Gastrocnemius medialis (tissue), 4 donors: Measurements from ENCODE around the gene SIRPA. TPM values are rescaled to one million over a fixed set of nuclear protein-coding genes. Genes with fewer than 3 reads are reported as not detected.

Source experiments
- ATAC-seq, 2 donors: fragments of 150-250 bp; one replicate each; pipeline ENCODE4 v1.9.1; 2016
- DNase-seq, 2 donors: peaks; one replicate each; pipeline ENCODE4 v3.0.0-alpha.2; 2019
- H3K27ac ChIP-seq, 4 donors: fragments of 200-600 bp; sonication (generic); 1 replicate in 1 of 4; 2 replicates in 3 of 4; pipeline ENCODE4 v1.5.1; 2016 to 2018; ENCODE audit warnings: mild to moderate bottlenecking in 2 of 4, moderate library complexity in 1 of 4
- H3K27me3 ChIP-seq, 3 donors: fragments of 200-600 bp; sonication (generic) in 2 of 3; 1 replicate in 1 of 3; 2 replicates in 2 of 3; pipeline versions ENCODE4 v1.5.1 to v1.6.0; 2016 to 2019; ENCODE audit warnings: mild to moderate bottlenecking in 1 of 3, moderate library complexity in 1 of 3
- H3K36me3 ChIP-seq, 2 donors: fragments of 200-600 bp; sonication (generic) in 1 of 2; one replicate each; pipeline ENCODE4 v1.5.1; 2017 to 2018
- H3K4me1 ChIP-seq, 2 donors: fragments of 200-600 bp; sonication (generic) in 1 of 2; one replicate each; pipeline ENCODE4 v1.5.1; 2016 to 2017; ENCODE audit warnings: mild to moderate bottlenecking in 2 of 2
- H3K4me3 ChIP-seq, 4 donors: fragments of 200-600 bp; sonication (generic) in 3 of 4; 1 replicate in 1 of 4; 2 replicates in 3 of 4; pipeline ENCODE4 v1.5.1; 2016 to 2019; ENCODE audit warnings: mild to moderate bottlenecking in 2 of 4
- H3K9me3 ChIP-seq, 3 donors: fragments of 200-600 bp; sonication (generic) in 2 of 3; 1 replicate in 1 of 3; 2 replicates in 2 of 3; pipeline ENCODE4 v1.5.1; 2016 to 2019
- POLR2A ChIP-seq, 2 donors: fragments of 450-650 bp; IDR thresholded peaks; one replicate each; pipeline ENCODE4 v1.6.1; 2017; ENCODE audit warnings: antibody characterized with exemption in 2 of 2, mild to moderate bottlenecking in 2 of 2, moderate library complexity in 2 of 2
- in situ Hi-C, 4 donors: fragments of 200-750 bp; cut with MboI; loops; one replicate each; pipeline versions ENCODE4 v1.15.0 to v1.8.0; 2017; ENCODE audit warnings: low sequenced_read_pairs in 4 of 4
- intact Hi-C: fragments of 100-400 bp; cut with DNase I; formaldehyde crosslinking; loops from one replicate; pipeline ENCODE4 v1.15.1; 2023; ENCODE audit warnings: low total_unique reads
- total RNA-seq, 4 donors: library from RNA; depleted of rRNA; stranded (reverse); fragments of >200 nt; gene quantifications; one replicate each; pipeline versions ENCODE4 v1.1.0 to v1.2.3, GENCODE V29; 2016
- TF ChIP-seq, protein P1 (sequence below), 5 experiments: fragments of 450-650 bp in 3 of 5; fragments of 200-600 bp in 2 of 5; sonication (generic) in 2 of 5; IDR thresholded peaks in 4 of 5; conservative IDR thresholded peaks in 1 of 5; 1 replicate in 4 of 5; 2 replicates in 1 of 5; pipeline ENCODE4 v1.5.1; 2016 to 2019; ENCODE audit warnings: antibody characterized with exemption in 5 of 5, mild to moderate bottlenecking in 3 of 5, moderate library complexity in 3 of 5

SIRPA gene
- total RNA-seq, 4 donors from 2014 or later, result 14.6 to 62.0 (median 20.6) TPM

GRCh38 chr20:1928782-1929181 is 33.6 kb downstream of the SIRPA start:
- no peak for DNase-seq
- H3K36me3 ChIP-seq, result no peaks in the 10 kb centered on the region

GRCh38 chr20:1929460-1929859 is 34.3 kb downstream of the SIRPA start:
- no peaks in the 10 kb centered on the region for H3K9me3 ChIP-seq
- no peak overlapping the region for H3K27ac ChIP-seq
- H3K36me3 ChIP-seq, result no peaks in the 10 kb centered on the region
- no peak overlapping the region for H3K4me3 ChIP-seq
- H3K27me3 ChIP-seq, result no peaks in the 10 kb centered on the region
- intact Hi-C loops, result no loop called here
- no peak for DNase-seq
- TF ChIP-seq, protein P1, sequence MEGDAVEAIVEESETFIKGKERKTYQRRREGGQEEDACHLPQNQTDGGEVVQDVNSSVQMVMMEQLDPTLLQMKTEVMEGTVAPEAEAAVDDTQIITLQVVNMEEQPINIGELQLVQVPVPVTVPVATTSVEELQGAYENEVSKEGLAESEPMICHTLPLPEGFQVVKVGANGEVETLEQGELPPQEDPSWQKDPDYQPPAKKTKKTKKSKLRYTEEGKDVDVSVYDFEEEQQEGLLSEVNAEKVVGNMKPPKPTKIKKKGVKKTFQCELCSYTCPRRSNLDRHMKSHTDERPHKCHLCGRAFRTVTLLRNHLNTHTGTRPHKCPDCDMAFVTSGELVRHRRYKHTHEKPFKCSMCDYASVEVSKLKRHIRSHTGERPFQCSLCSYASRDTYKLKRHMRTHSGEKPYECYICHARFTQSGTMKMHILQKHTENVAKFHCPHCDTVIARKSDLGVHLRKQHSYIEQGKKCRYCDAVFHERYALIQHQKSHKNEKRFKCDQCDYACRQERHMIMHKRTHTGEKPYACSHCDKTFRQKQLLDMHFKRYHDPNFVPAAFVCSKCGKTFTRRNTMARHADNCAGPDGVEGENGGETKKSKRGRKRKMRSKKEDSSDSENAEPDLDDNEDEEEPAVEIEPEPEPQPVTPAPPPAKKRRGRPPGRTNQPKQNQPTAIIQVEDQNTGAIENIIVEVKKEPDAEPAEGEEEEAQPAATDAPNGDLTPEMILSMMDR (IDR thresholded peaks at IDR 0.05 in 4 of 5, conservative IDR thresholded peaks at IDR 0.05 in 1 of 5), result no peak
- no peak for TF ChIP-seq POLR2A (IDR thresholded peaks at IDR 0.05)
- ATAC-seq, result no peak
- H3K4me1 ChIP-seq, result peaks cover 0 to 10% of the 10 kb centered on the region in 2 donors
- in situ Hi-C loops, result loop anchor here in 1 of 4 donors (25.0 kb wide), 1 partner anchor 117 kb away; no protein-coding TSS in a partner anchor

More at GRCh38 chr20:1928782-1929181, 33.6 kb downstream of the SIRPA start:
- ATAC-seq, result peak in 1 of 2 donors; percentile 78
- intact Hi-C loops, result no loop called here
- in situ Hi-C loops, result loop anchor here in 1 of 4 donors (25.0 kb wide), 1 partner anchor 116 kb away; no protein-coding TSS in a partner anchor
- no peak overlapping the region for H3K27ac ChIP-seq
- no peak for TF ChIP-seq POLR2A (IDR thresholded peaks at IDR 0.05)
- TF ChIP-seq, protein P1 (IDR thresholded peaks at IDR 0.05 in 4 of 5, conservative IDR thresholded peaks at IDR 0.05 in 1 of 5), result no peak
- no peak overlapping the region for H3K4me3 ChIP-seq
- no peaks in the 10 kb centered on the region for H3K27me3 ChIP-seq
- H3K4me1 ChIP-seq, result peaks cover 0 to 10% of the 10 kb centered on the region in 2 donors
- no peaks in the 10 kb centered on the region for H3K9me3 ChIP-seq

DNA sequence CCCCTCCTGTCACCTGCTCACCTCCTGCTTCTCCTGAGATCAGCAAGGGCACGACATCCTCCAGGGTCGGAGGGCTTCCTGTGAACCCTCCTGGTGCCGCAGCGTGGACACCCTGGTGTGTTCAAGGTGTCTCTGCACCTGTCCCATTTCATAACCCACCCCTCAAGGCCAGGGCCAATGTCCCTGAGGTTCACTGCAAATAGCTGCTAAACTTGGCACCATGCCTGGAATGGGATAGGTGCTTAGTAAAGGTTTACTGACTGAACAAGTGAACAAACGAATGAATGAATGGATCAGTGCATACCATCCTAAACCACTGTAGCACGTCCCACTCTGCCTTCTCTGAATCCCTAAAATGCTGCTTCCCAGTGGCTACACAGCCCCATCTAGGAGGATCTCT is 35.0 kb downstream of the SIRPA start:
- no peaks in the 10 kb centered on the region for H3K36me3 ChIP-seq
- H3K9me3 ChIP-seq, result no peaks in the 10 kb centered on the region
- H3K4me1 ChIP-seq, result peaks cover 0 to 14% of the 10 kb centered on the region in 2 donors
- no peak for ATAC-seq
- no peak for DNase-seq
- TF ChIP-seq, protein P1 (IDR thresholded peaks at IDR 0.05 in 4 of 5, conservative IDR thresholded peaks at IDR 0.05 in 1 of 5), result no peak
- no peak for TF ChIP-seq POLR2A (IDR thresholded peaks at IDR 0.05)
- no peaks in the 10 kb centered on the region for H3K27me3 ChIP-seq
- intact Hi-C loops, result no loop called here
- H3K27ac ChIP-seq, result no peak overlapping the region
- no peak overlapping the region for H3K4me3 ChIP-seq
- in situ Hi-C loops, result loop anchor here in 1 of 4 donors (25.0 kb wide), 1 partner anchor 118 kb away; no protein-coding TSS in a partner anchor

DNA sequence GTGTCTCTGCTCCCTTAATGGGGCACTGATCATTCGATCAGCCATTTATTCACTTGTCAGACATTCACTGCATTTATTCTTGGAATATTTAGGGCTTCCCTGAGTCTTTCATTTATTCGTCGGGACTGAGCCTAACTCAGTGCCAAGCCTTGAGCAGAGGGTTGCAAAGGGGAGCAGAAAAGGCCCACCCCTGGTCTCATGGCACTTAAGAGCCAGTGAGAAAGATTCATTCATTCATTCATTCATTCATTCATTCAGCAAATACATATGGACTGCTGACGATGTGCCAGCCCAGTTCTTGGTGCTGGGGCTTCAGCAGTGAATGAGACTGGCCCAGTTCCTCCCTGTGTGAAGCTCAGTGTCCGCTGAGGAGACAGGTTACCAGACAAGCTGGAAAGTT is 36.6 kb downstream of the SIRPA start:
- Histone ChIP-seq H3K9me3 (no peaks in the 10 kb centered on the region), H3K36me3 (no peaks in the 10 kb centered on the region), H3K27me3 (no peaks in the 10 kb centered on the region), H3K27ac (no peak overlapping the region), H3K4me3 (no peak overlapping the region), H3K4me1 (peaks cover 0 to 26% of the 10 kb centered on the region in 2 donors)
- intact Hi-C loops (no loop called here), in situ Hi-C loops (loop anchor here in 1 of 4 donors (25.0 kb wide), 1 partner anchor 120 kb away; no protein-coding TSS in a partner anchor)
- TF ChIP-seq, protein P1 (IDR thresholded peaks at IDR 0.05 in 4 of 5, conservative IDR thresholded peaks at IDR 0.05 in 1 of 5), result no peak
- TF ChIP-seq POLR2A (IDR thresholded peaks at IDR 0.05), result no peak
- DNase-seq (no peak), ATAC-seq (no peak)
